Stimulated activated CD4-positive, alpha-beta T cell treated with anti-CD3 and anti-CD28 coated beads, TNF-alpha, amount 100 ng/mL, for 1 hour (primary cell): ENCODE measurements around the gene SUV39H1.
"Not testable (repeated sequence)": the region's sequence is repeated elsewhere in the genome, so short reads cannot be mapped to it uniquely, and the experiment has no call there.

ENCODE experiments used
- DNase-seq, 3 donors: peaks; one replicate each; pipeline ENCODE4 v3.0.0-alpha.2; 2020; ENCODE audit warnings: low read depth in 3 of 3, low spot score in 1 of 3

SUV39H1 gene

DNA sequence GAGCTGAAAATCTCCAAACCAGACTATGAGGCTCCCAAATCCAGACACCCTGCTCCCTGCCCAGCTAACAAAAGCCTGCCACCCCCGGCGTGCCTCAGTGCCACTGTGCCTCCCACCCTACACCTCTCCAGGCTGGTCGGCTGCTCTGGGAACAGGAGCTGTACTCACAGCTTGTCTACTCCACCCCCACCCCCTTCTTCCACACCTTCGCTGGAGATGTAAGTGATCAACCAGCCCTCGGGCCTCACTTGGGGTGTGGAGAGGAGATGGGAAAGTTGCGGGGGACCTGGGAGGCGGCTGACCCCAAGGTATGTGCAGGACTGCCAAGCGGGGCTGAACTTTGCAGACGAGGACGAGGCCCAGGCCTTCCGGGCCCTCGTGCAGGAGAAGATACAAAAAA is 11.1 kb upstream of the SUV39H1 start:
- DNase-seq, result no peak

- DNase-seq, result no peak
Observed at GRCh38 chrX:48688531-48689150, 7.9 kb upstream of the SUV39H1 start.

GRCh38 chrX:48689208-48689920 is 7.2 kb upstream of the SUV39H1 start:
- no peak for DNase-seq

- not testable (repeated sequence) for DNase-seq
Observed at GRCh38 chrX:48691746-48692145, 4.8 kb upstream of the SUV39H1 start.

DNA sequence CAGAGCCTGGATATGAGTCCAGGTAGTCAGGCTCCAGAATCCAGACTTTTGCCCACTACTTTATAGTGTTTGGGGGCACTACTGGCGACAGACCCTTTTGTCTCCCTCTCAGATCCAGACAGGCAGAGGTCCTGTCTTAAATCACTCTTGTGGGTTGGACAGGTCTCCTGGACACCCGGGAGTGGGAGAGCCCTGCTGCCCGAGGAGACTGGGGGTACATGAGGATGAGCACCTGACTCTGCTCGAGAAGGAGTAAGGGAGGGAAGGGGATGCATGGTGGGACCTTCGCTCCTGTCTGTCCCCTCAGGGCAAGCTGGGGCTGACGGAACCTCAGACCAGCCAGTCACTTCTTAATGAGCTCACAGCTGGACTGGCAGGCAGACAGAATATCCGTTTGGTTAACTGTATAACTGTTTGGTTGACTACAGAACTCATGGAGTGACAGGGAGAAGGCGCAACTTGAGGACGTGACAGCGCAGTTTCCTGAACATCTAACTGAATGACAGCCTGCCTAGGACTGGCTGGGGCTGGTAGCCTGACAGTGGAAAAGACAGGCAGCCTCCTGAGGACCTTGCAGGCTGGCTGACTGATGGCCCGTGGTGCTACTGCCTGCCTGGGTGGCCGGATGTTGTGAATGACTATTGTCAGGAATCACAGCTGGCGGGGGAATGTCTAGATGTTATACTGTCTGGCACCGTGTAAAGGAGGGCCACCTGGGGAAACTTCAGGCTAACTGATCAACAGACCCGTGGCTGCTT is 1.6 kb upstream of the SUV39H1 start:
- DNase-seq, result no peak

GRCh38 chrX:48695534-48695896 is 1.0 kb upstream of the SUV39H1 start:
- no peak for DNase-seq

DNA sequence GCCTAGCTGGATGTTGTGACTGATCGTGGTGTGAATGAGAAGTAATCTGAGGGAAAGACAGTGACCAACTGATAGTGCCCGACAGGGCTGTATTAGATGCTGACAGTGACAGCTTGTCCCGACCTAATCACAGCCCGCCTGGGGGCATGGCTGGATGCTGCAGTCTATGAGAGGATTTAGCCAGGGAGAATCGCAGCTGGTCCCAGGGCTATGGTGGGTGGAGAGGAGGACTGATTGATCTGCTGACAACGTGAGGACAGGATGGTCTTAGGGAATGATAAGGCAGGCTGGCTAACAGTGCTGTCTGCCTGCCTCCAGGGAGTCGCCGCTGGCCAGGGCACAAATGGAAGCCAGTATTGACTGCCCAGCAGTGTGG is 621 bp upstream of the SUV39H1 start:
- no peak for DNase-seq

DNA sequence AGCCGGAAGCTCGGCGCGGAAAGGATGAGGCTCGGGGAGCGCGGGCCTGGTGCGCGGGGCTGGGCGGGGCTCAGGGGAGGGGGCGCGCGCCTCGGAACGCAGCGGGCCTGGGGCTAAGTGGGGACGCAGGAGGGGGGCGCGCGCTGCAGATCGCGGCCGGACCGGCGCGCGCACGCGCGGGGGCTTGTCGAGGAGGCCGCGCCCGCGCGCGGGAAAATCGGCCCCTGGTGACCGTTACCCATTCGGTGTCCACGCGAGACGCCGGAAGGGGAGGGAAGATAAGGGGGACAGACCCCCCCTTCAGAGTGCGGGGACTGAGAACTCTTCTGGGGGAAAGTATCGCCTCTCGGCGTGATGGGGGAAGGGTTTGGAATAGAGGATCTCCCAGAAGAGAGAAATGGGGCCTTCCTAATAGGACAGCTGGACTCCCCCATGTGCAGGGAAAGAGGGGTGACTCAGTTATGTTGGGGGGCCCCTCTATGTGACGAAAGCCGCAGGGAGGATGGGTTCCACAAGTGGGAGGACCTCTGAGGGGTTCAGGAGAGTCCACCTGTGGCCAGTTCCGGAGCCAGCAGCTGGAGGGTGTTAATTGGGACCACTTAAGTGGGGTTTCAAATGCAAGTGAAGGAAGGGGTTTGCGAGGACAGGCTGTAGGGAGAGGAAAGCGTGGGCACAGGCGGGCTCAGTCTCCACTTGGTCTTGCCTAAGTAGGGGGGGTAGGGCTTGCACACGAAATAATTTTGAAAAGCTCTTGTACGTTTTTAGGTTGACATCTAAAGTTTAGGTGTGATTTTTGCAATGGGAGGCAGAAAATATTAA is 584 bp downstream of the SUV39H1 start:
- DNase-seq, result no peak

GRCh38 chrX:48698306-48698705 is 1.8 kb downstream of the SUV39H1 start:
- DNase-seq, result no peak

- no peak for DNase-seq
Observed at GRCh38 chrX:48700246-48700645, 3.7 kb downstream of the SUV39H1 start.

- DNase-seq, result no peak
Observed at GRCh38 chrX:48700951-48701653, 4.6 kb downstream of the SUV39H1 start.

- DNase-seq, result no peak
Observed at GRCh38 chrX:48702032-48702431, 5.5 kb downstream of the SUV39H1 start.

GRCh38 chrX:48702716-48703115 is 6.2 kb downstream of the SUV39H1 start:
- no peak for DNase-seq

DNA sequence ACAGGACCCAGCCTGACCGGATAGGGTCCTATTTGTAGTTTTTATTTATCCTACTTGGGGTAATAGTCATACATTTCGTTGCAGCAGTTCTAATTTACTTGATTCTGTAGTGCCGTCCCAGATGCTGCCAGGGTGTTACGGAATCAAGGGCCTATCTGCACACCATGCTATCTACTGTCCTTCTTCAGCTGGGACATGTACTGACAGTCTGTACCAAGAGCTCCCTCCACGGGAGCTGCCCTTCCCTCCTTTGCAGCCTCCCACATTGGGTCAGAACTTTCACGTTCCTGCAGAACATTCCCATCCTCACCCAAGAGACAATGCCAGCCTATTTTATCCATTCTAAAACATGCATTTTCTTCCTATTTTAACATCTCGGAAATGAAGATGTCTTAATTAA is 6.7 kb downstream of the SUV39H1 start:
- DNase-seq, result no peak

- DNase-seq, result no peak
Observed at GRCh38 chrX:48703642-48704481, 7.3 kb downstream of the SUV39H1 start.

- DNase-seq, result no peak
Observed at GRCh38 chrX:48705871-48706270, 9.3 kb downstream of the SUV39H1 start.

DNA sequence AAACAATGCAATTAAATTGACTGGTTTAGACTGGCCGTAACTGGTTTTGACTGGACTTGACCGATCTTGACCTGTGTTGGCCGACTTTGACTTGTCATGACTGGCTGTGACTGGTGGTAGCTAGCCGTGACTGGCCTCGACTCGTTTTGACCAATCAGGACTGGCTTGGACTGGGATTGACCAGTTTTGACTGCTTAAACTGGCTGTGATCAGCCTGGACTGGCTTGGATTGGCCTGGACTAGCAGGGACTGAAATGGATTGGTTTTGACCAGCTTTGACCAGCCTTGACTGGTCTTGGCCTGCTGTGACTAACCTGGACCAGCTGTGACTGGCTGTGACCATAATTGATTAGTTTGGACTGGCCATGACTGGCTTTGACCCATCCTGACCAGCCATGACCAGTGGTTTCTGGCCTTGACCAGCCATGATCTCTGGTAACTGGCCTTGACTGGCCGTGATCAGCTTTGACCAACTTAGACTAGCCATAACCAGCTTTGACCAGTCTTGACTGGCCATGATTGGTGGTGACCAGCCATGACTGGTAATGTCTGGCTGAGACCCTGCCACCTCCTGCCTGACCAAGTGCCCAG is 13.1 kb downstream of the SUV39H1 start:
- no peak for DNase-seq

DNA sequence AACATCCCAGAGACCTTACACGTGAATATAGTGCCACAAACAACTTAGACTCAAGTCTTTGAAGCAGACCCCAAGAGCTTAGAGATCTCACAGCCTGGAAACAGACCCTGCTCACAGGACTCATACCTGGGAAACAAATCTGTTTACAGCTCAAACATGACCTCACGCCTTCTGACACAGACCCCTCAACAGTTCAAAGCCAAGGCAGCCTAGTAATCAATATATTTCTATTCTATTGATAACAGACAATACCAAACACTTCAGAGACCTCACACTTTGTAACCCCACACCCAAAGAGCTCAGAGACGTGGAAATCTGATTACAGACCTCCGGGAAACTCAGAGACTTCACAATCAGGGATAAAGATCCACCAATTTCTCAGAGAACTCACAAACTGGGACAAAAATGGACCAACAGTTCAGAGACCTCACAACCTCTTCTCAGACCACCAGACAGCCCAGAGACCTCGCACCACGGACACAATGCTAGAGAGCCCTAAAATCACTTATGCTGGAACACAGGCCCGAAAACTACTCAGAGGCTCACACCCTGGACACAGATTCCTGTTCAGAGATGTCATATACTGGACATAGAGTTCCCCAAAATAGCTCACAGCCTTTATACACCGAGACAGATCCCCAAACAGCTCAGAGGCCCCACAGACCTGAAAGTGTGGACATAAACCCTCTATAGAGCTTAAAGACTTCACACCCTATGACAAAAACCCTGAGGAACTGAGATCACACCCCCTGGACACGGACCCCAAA is 14.8 kb downstream of the SUV39H1 start:
- DNase-seq, result no peak

DNA sequence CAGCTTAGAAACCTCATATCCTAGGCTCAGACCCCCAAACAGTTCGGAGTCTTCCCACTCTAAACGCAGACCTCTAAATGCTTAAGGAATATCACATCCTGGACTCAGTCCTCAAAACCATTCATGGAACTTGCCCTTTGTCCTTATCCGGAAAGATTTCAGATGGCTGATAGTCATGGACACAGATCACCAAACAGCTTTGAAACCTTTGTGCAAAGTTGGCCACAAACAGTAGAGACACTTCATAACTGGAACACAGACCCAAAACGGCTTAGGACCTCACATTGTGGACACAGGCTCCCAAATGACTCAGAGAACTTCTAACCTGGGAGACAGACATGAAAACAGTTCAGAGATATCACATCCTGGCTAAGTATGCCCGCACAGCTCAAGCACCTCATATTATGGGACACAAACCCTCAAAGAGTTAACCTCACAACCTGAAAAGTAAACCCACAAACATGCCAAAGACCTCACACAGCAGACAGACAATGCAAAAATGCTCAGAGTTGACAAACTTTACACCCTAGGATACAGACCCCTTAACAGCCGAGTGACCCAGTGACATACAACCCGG is 15.5 kb downstream of the SUV39H1 start:
- no peak for DNase-seq
